ENCODE measurements around the gene ULK1. TPM values are rescaled to one million over a fixed set of nuclear protein-coding genes. Genes with fewer than 3 reads are reported as not detected.

ULK1 gene
- polyA plus RNA-seq, 1 donor from 2014 or later = 19.0 TPM

GRCh38 chr12:131867891-131868675 is 26.3 kb upstream of the ULK1 start (continued):
- no peak for TF ChIP-seq MXI1 (conservative IDR thresholded peaks at IDR 0.05; ENCODE audit: poor library complexity, severe bottlenecking)

DNA sequence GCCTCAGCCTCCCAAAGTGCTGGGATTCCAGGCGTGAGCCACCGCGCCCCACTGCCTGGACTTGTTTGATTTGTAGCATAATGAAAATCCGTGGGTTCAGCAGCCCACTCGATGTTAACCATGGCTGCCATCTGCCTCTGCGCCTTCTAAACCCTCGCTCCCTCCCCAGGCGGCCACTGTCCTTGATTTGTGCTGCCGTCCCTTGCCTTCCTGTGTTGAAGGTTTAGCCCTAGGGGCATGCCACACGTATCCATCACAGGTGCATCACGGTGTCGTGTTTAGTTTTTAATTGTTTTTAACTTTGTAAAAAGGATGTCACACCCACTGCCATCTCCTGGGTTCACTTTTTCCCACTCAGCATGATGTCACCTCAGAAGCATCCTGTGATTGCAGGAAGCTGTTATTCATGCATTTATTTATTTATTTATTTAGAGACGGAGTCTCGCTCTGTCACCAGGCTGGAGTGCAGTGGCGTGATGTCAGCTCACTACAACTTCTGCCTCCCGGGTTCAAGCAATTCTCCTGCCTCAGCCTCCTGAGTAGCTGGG is 24.5 kb upstream of the ULK1 start:
- no peaks in the 10 kb centered on the region for H3K9me2 ChIP-seq (ENCODE audit: insufficient read depth, low read length)
- no peak overlapping the region for H3K27ac ChIP-seq (ENCODE audit: low read length)
- no peak overlapping the region for H3K4me2 ChIP-seq (ENCODE audit: low read length)
- H3K36me3 ChIP-seq (ENCODE audit: insufficient read depth, low read length) = no peaks in the 10 kb centered on the region
- no peak overlapping the region for H3K9ac ChIP-seq (ENCODE audit: low read length)
- no peaks in the 10 kb centered on the region for H4K20me1 ChIP-seq (ENCODE audit: insufficient read depth)
- H3K9me3 ChIP-seq (ENCODE audit: low read length) = no peaks in the 10 kb centered on the region
- H3K27me3 ChIP-seq (ENCODE audit: insufficient read depth, low read depth, low read length) = no peaks in the 10 kb centered on the region
- no peaks in the 10 kb centered on the region for H3K79me2 ChIP-seq (replicated peaks; ENCODE audit: insufficient read depth, low read length)
- no peak overlapping the region for H3K4me3 ChIP-seq (ENCODE audit: low read length)
- H2AFZ ChIP-seq (ENCODE audit: low read depth, low read length) = no peak overlapping the region
- no peak for TF ChIP-seq CTCF (IDR thresholded peaks at IDR 0.05; ENCODE audit: poor library complexity, severe bottlenecking)
- no peaks in the 10 kb centered on the region for H3F3A ChIP-seq (ENCODE audit: insufficient read depth, low read length, poor library complexity, severe bottlenecking)

DNA sequence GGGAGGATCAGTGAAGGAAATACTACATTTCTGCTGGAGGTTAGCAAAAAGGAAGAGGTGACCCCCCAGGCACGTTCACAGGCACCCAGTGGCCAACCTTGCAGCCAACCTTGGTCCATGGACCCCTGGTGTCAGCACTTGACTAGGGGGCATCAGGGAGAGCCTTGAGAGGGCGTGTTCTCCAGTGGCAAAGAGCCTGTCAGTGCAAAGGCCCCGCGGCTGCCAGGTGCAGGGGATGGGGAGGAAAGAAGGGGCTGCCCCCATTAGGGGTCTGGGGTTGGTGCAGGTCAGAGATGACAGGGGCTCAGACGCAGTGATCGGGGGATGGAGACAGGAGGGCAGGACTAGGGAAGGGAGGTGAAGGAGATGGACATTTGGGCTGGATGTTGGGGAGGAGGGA is 22.7 kb upstream of the ULK1 start:
- Histone ChIP-seq H3K4me2 (ENCODE audit: low read length) (no peak overlapping the region), H3K79me2 (replicated peaks; ENCODE audit: insufficient read depth, low read length) (no peaks in the 10 kb centered on the region), H3K9me3 (ENCODE audit: low read length) (no peaks in the 10 kb centered on the region), H3K27ac (ENCODE audit: low read length) (no peak overlapping the region), H4K20me1 (ENCODE audit: insufficient read depth) (no peaks in the 10 kb centered on the region), H2AFZ (ENCODE audit: low read depth, low read length) (no peak overlapping the region), H3F3A (ENCODE audit: insufficient read depth, low read length, poor library complexity, severe bottlenecking) (no peaks in the 10 kb centered on the region), H3K27me3 (ENCODE audit: insufficient read depth, low read depth, low read length) (no peaks in the 10 kb centered on the region), H3K36me3 (ENCODE audit: insufficient read depth, low read length) (no peaks in the 10 kb centered on the region), H3K9ac (ENCODE audit: low read length) (no peak overlapping the region), H3K4me3 (ENCODE audit: low read length) (no peak overlapping the region), H3K9me2 (ENCODE audit: insufficient read depth, low read length) (no peaks in the 10 kb centered on the region)
- TF ChIP-seq POLR2AphosphoS5 (IDR thresholded peaks at IDR 0.05) = no peak
- no peak for TF ChIP-seq SMC3 (conservative IDR thresholded peaks at IDR 0.05; ENCODE audit: poor library complexity)
- TF ChIP-seq RAD21 (conservative IDR thresholded peaks at IDR 0.05) = no peak
- TF ChIP-seq TAF1 (IDR thresholded peaks at IDR 0.05; ENCODE audit: low read depth) = no peak
- no peak for TF ChIP-seq EP300 (conservative IDR thresholded peaks at IDR 0.05; ENCODE audit: poor library complexity, severe bottlenecking)
- no peak for TF ChIP-seq EZH2 (IDR thresholded peaks at IDR 0.05; ENCODE audit: borderline replicate concordance, insufficient read depth, low read length, poor library complexity, severe bottlenecking)
- no peak for TF ChIP-seq CTCF (IDR thresholded peaks at IDR 0.05; ENCODE audit: poor library complexity, severe bottlenecking)
- TF ChIP-seq REST (IDR thresholded peaks at IDR 0.05; ENCODE audit: borderline replicate concordance) = no peak
- no peak for TF ChIP-seq MXI1 (conservative IDR thresholded peaks at IDR 0.05; ENCODE audit: poor library complexity, severe bottlenecking)
